Measurements from ENCODE around the gene SLC11A2.
"Not testable (repeated sequence)": the region's sequence is repeated elsewhere in the genome, so short reads cannot be mapped to it uniquely, and the experiment has no call there.

SLC11A2 gene

GRCh38 chr12:50936821-50937530, 89.2 kb downstream of the SLC11A2 start:
- H3K4me3 ChIP-seq (ENCODE audit: low read depth, low read length): no peak overlapping the region
- in situ Hi-C loops (cut with HindIII; ENCODE audit: low pct_ligation_motif_present, low sequenced_read_pairs): no loop called here
- DNase-seq: no peak
- TF ChIP-seq CTCF (IDR thresholded peaks at IDR 0.05; ENCODE audit: low read depth, low read length, missing control alignments): no peak
- H3K27me3 ChIP-seq (replicated peaks): no peaks in the 10 kb centered on the region
- H3K36me3 ChIP-seq (replicated peaks): no peaks in the 10 kb centered on the region
- H3K27ac ChIP-seq: no peak overlapping the region

GRCh38 chr12:50934981-50935807, 91.0 kb downstream of the SLC11A2 start:
- in situ Hi-C loops (cut with HindIII; ENCODE audit: low pct_ligation_motif_present, low sequenced_read_pairs): no loop called here
- no peak overlapping the region for H3K27ac ChIP-seq
- no peaks in the 10 kb centered on the region for H3K27me3 ChIP-seq (replicated peaks)
- TF ChIP-seq CTCF (IDR thresholded peaks at IDR 0.05; ENCODE audit: low read depth, low read length, missing control alignments): no peak
- H3K36me3 ChIP-seq (replicated peaks): no peaks in the 10 kb centered on the region
- no peak for DNase-seq
- no peak overlapping the region for H3K4me3 ChIP-seq (ENCODE audit: low read depth, low read length)

- no peak overlapping the region for H3K27ac ChIP-seq
- no peaks in the 10 kb centered on the region for H3K36me3 ChIP-seq (replicated peaks)
- in situ Hi-C loops (cut with HindIII; ENCODE audit: low pct_ligation_motif_present, low sequenced_read_pairs): no loop called here
- DNase-seq: no peak
- H3K4me3 ChIP-seq (ENCODE audit: low read depth, low read length): no peak overlapping the region
- no peak for TF ChIP-seq CTCF (IDR thresholded peaks at IDR 0.05; ENCODE audit: low read depth, low read length, missing control alignments)
- H3K27me3 ChIP-seq (replicated peaks): no peaks in the 10 kb centered on the region
Measured at GRCh38 chr12:50934371-50934851, 91.8 kb downstream of the SLC11A2 start.

- Histone ChIP-seq H3K36me3 (replicated peaks) (no peaks in the 10 kb centered on the region), H3K4me3 (ENCODE audit: low read depth, low read length) (no peak overlapping the region), H3K27me3 (replicated peaks) (no peaks in the 10 kb centered on the region), H3K27ac (no peak overlapping the region)
- in situ Hi-C loops (cut with HindIII; ENCODE audit: low pct_ligation_motif_present, low sequenced_read_pairs): no loop called here
- no peak for TF ChIP-seq CTCF (IDR thresholded peaks at IDR 0.05; ENCODE audit: low read depth, low read length, missing control alignments)
- no peak for DNase-seq
Measured at GRCh38 chr12:50933459-50934124, 92.6 kb downstream of the SLC11A2 start.

GRCh38 chr12:50932787-50933280, 93.3 kb downstream of the SLC11A2 start:
- in situ Hi-C loops (cut with HindIII; ENCODE audit: low pct_ligation_motif_present, low sequenced_read_pairs): no loop called here
- no peak overlapping the region for H3K27ac ChIP-seq
- TF ChIP-seq CTCF (IDR thresholded peaks at IDR 0.05; ENCODE audit: low read depth, low read length, missing control alignments): no peak
- no peaks in the 10 kb centered on the region for H3K27me3 ChIP-seq (replicated peaks)
- no peak for DNase-seq
- H3K36me3 ChIP-seq (replicated peaks): no peaks in the 10 kb centered on the region
- H3K4me3 ChIP-seq (ENCODE audit: low read depth, low read length): no peak overlapping the region

GRCh38 chr12:50930477-50930876, 95.7 kb downstream of the SLC11A2 start:
- DNase-seq; in situ Hi-C loops (cut with HindIII; ENCODE audit: low pct_ligation_motif_present, low sequenced_read_pairs); H3K27me3 ChIP-seq (replicated peaks): not testable (repeated sequence)

More at GRCh38 chr12:50930477-50930876, 95.7 kb downstream of the SLC11A2 start:
- not testable (repeated sequence) for H3K36me3 ChIP-seq (replicated peaks); H3K4me3 ChIP-seq (ENCODE audit: low read depth, low read length); H3K27ac ChIP-seq
